HG03135 (cell line): ENCODE results near the gene KNCN.

Experiments
- ATAC-seq: cut with Tn5 transposase; IDR thresholded peaks from one replicate; pipeline ENCODE4 v1.9.1; 2021; ENCODE audit warnings: mild to moderate bottlenecking, moderate library complexity; ENCODE audit not compliant: unreplicated experiment

Gene KNCN

DNA sequence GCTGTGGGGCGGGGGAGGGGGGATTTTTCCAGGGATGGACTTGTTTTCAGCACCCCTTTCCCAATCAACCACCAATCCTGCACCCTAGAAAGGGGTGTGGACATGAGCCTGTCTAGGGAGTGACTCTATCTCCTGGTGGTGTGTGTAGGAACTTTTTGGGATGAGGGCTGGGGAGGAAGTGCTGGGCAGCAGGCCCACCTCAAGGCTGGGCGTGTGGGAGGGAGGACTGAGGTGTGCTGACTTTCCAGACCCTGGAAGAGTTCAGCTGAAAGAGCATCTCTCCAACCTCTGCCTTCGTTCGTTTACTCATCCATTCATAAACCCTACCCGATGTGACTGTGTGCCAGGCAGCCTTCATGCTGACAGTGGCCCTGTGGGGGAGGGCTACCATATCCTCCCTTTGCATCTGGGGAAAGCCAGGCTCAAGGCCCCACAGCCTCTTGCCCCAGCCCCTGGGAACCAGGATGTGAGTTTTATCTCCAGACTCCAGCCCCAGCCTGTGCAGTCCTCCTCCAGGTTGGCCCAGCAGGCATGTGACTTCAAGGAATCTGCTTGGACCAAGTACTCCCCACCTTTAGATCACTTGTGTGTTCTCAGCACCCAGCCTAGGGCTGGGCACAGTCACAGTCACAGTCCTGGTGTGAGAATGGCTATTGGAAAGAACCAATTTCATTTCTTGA, 6.7 kb downstream of the KNCN start:
- no peak for ATAC-seq

DNA sequence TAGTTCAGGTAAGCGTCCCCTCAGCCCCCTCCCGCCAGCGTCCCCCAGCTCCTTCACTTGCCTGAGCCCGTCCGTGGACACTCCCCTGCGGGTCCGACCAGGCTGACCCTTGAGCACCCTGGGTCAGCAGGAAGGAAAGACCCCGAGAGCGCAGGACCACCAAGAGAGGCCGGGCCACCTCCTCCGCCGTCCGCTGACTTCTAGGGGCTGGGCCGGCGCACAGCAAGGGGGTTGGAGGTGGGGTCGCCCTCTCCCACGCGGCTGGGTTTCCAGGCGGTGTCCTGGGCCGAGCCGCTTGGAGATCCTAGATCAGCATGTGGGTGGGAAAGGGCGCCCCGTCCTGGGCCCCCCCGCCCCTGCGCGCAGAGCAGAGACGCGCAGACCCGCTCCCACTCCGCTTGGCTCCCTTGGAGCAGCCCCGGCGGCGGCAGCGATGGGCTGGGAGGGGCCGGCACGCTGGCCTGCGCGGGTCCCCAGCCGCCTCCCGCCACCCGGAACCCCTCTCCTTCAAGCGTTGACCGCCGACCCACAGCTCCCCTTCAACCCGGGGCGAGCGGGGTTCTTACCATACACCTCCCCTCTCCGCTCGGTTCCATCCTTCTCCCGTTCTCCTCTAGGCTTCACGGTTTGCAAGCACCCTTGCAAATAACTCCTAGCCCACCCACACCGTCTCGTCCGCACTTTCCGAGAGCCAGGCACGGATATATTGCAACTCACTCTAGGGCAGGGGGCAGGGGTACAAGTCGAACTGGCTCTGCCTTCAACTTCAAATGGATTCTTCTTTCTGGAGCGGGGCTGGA, 7.5 kb downstream of the KNCN start:
- ATAC-seq = no peak

DNA sequence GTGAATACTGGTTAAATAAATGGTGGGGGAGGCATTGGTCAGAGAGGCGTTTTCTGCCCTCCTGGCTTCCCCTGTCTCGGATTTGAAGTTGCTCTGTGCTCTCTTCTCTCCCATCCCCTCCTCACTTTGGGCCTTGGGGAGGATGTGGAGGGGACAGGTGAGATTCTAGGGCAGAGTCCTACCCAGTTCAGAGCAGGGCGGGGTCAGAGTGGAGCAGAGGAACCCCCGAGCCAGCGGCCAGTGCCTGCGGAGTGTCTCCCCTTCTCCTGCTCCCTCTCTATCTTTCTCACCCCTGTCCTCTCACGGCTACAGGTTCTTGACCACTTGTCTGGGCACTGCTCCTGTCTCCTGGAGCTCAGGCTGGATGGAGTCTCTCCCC, 8.1 kb downstream of the KNCN start:
- ATAC-seq = no peak

DNA sequence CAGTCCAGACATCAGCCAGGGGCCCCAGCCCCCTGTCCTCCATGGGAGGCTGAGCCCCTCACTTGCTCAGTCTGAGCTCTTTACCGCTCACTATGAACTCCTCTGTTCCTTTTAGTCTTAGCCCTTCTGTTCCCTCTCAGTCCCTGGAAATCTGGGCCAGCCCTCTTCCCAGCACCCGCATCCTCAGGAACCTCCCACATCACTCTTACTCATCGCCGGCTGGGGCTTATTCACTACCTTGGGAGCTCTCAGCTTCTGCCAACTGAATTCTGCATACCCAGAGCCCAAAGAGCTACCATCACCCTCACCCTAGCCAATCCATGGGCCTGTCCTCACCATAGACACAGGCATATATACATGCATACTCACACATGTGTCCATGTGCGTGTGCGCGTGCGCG, 11.5 kb downstream of the KNCN start:
- no peak for ATAC-seq

DNA sequence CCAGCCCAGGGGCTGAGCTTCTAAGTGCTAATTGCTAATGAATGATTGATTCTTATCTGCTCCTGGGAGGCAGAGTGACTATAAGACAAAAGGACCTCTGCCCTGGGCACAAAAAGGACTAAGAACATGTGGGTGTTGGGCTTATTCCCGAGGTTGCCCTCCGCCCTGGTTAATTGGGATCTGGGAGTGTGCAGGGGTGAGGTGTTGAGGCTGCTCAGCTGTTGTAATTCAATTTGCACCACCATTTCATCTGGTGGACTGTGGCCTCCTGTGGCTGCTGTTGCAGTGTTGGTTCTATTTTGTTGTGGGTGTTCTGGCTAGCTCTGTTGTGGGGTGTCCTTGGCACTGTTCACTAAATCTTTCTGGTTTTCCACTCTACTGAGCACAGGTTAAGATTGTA, 13.3 kb downstream of the KNCN start:
- no peak for ATAC-seq

DNA sequence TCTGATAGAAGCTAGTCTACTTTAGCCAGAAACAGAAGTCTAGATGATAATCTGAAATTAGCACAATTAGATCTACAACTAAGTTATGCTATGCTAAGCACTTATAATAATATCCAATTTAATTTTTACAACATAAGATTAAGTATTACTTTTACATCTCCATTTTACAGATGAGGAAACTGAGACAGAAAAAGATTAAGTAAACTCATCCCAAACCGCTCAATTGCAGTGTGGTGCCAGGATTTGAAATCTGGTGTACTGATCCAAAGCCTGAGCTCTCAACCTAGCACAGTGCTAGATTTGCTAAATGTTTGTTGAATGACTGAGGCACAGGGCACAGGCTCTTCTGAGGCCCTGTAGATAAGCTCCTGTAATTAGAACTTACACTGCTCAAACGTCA, 13.8 kb downstream of the KNCN start:
- no peak for ATAC-seq

DNA sequence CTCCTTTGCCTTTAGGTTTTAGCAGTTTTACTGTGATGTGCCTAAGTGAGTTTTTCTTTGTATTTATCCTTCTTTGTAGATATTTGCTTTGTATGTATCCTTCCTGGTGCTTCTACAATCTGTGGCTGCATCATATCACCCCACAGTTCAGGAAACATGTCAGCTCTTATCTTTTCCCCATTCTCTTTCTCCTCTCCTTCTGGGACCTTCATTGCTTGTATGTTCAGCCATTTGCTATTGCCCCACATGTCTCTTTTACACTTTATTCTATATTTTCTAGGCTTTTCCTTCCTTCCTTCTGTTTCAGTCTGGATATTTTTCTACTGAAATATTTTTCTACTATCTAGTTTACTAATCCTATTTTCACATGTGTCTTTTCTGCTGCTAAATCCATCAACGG, 14.9 kb downstream of the KNCN start:
- no peak for ATAC-seq

DNA sequence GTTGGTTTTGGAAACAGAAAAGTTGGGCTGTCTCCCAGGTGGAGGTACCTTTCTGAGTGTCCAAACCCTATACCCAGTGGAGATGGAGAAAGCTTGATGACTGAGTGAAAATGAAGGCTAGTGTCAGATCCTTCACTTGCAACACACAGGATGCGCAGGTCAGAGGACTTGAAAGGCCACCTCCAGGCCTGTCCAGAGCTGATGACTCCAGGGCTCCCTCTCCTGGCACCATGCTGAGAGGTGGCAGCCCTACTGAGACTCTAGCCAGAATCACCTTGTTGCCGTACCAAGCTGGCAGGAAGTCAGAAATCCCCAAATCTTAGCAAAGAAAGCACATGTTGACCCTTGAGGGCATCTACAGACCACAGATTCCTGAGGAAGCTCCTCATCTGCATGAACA, 16.4 kb downstream of the KNCN start:
- no peak for ATAC-seq

DNA sequence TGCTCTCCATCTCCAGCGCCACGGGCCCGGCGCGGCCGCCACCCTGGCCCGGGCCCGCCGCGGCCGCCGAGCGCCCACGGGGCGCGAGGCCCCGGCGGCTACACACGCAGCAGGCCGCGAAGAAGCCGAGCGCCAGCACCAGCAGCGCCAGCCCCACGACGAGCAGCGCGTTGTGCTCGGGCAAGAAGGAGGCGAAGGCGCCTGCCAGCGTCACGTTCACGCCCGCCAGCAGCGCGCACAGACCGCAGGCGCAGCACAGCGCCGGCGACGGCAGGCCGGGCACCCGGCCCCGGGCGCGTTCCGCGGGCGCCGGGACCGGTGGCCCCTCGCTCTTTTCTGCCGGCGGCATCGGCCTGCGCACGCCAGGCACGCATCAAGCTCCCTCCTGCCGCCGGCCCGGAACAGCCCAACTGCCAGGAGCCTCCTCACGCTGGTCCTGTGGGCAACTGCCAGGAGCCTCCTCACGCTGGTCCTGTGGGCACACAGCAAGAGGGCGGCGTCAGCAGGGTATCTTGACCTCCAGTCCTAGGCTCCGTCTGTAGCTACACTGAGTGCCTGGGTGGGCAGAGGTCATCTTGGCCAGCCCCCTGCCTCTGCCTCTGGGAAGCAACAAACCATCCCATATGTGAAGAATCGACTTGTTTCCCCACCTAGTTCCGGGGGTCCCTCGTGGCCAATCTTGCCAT, 18.1 kb downstream of the KNCN start:
- ATAC-seq = no peak

DNA sequence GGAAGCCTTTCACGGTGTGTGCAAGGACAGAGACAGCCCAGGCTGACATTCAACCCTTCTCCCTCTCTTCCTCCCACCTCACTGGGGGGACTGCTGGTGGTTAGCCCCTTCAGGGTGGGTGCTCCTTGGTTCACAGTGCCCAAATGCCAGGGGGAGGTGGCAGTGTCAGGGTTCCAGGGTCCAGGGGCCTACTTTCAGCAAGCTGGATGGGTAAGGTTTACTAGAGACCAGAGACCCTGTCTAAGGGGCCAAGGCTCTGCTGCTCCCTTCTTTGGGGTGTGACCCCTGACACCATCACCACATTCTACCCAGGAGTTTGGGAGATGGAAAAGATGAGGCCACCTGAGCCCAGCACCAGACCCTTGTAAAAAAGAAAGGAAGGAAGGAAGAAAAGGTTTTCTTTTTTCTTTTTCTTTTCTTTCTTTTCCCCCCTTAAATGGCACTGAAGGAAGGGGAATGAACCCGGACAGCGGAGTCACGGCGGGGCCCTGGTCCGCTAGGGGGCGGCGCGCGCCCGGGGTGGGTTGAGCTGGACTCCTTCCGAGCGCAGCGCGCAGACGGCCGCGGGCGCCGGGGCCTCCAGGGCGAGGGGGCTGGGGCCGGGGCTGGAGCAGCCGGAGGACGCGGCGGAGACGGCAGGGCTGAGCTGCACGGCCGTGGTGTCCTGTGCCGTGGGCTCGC, 18.8 kb downstream of the KNCN start:
- ATAC-seq = no peak

DNA sequence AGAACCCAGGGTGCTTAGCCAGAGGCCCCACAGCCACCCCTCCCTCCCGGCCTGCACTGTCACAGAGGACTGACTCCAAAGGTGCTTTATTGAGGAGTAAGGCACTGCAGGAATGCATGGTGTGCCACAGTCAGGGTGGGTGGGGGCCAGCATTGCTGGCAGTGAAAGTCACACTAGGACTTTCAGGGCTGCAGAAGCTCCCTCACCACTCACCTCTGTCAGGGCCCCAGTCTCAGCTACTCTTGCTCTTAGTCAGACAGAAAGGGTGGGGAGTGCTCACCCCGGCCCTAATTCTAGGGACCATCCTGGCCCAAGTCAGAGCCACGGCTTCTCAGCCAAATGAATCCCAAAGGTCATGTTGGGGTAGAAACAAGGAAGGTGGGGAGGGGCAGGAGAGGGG, 19.4 kb downstream of the KNCN start:
- no peak for ATAC-seq

DNA sequence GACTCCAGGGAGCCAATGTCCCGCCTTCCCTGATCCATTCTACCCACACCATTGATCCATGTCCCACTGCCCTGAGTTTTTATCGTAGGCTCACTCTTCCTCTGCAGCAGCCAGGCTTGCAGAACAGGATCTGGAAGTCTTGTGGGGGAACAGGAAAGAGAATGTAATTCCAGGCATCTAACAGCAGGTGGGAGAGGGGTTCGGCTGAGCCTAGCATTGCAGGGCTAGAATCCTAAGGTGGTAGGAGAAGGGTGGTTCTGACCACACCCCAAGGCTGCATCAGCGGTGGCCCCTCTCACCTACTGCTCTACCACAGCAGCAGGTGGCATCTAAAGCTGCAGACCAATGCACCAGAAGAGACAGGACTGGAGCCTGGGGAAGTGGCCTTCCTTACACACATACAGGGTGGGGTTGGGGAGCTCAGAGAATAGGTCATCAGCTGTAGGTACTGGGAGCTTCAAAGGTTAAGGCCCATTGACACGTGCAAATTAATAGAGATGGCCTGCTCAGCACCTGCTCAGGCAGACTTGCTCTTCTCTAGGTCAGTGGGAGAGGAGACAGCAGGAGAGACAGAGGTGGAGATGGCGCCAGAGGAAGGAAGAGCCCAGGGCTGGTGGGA, 20.5 kb downstream of the KNCN start:
- ATAC-seq = no peak

DNA sequence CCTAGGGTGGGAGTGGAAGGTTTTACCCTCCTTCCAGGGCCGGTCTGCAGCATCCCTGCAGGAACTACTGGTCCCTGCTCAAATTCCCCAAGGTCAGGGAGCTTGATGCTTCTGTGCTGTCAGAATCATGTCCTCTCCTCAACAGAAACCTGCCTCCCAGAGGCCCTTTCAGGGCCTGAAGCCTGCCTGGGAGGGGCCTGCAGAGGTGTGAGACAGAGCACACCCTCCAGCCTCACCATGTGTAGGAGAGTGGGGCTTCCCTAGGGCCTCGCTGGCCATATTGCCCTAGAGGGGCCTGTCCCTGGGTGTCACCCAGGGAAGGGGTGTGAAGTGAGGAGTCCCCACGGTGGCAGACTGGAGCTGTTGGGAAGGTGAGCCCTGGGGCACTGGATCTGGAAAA, 21.1 kb downstream of the KNCN start:
- no peak for ATAC-seq

DNA sequence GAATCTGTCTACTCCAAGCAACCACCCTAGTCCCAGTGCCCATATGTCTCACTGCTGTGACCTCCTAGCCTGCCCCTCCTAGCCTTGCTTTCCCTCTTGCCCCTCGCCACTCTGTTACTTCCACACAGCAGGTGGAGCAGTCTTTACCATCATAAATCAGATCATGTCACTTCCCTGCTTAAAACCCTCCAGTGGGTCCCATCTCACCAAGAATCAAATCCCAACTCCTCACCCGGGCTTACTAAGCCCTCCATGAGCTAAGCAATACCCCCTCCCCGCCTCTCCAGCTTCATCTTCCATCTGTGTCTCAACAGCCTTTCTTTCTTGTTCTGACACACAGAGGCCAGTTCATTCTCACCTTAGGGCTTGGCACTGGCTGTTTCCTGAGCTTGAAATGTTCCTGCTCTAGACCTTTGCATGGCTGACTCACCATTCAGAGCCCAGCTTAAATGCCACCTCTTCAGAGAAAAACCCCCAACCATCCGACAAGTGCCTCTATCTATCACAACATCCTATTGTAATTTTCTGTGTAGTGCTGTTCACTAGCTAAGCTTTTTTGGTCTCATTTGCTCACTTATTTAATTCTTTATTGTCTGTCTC, 22.3 kb downstream of the KNCN start:
- no peak for ATAC-seq

DNA sequence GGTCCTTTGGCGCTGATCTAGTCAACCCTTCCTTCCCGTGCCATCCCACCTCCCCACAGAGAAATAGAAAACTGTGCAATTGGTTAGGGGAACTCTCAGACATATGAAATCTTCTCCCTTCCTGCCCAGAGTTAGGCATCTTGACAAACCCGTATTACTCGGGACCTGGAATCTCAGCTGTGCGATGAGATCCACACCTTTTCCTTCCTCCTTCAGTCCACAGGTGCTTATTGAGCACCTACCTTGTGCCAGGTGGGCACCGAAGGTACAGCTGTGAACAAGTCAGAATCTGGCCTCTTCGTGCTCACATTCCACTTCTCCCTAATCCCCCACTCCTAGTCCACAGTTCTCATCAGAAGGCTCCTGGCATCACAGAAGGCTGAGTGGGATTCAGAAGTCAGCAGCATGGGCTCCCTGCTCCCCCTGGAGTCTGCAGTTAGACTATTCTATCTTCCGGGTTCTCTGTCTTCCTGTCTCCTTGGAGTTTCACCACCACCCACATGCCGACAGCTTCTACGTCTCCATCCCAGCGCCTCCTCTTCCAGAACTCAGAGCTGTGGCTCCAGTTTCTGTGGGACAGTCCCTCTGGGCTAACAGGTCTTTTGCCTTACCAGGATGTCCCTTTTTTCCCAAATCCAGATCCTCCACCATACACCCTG, 23.0 kb downstream of the KNCN start:
- ATAC-seq = no peak

DNA sequence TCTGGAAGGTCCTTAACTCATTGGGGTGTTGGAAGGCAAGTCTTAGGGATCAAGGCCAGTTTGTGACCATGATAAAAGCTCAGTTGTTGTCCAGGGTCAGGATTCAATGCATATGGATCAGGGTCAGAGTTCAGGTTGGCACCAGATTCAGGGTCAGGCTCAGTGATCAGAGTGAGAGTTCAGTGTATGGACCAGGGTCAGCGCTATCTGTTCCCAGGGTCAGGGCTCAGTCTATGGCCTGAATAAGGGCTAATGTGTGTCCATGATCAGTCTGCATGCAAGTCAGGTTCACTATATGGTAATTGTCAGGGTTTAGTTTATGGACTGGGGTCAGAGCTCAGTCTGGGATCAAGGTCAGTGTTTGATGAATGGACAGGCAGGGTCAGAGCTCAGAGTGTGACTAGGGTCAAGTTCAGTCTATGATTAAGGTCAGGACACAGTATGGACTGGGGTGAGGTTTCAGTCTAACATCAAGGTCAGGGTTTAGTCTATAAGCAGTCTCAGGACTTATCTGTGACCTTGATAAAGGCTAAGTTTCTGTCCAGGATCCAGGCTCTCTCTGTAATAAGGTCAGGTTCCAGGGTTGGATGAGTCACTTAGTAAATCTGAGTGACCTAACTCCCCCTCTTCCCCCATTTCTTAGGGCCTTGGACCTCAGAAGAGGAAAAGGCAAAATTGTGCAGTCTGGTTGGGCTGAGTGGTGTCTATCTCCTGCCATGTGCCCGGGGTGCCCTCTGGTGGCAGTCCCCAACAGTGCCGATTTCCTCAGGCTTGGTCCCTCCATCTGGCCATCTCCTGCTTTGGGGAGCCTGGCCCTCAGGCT, 23.8 kb downstream of the KNCN start:
- ATAC-seq = peak; percentile 68

DNA sequence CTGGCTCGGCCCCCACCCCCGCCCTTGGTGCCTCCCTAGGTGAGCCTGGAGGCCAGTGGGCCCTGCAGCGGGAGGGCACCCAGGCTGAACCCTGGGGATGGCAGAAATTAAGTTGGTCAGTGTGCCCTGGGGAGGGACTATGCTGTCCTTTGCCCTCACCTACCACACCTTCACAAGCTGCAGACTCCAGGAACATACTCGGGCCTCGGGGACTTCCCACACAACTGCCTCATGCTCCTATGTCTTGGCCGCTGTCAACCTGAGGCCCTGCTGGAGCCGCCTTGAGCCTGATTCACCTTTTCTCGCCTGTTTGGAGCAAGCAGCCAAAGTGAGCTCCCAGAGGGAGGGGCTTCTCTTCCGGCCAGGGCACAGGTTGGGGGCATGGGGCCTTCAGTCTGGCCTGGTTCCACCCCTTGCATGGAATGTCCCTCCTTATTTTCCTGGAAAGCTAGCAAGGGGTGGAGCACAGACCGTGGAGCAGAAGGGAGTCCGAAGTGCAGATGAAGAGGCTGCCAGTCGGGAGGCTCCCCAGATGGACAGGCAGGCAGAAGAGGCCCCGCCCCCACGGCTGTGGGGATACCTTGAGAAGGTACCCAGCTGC, 24.7 kb downstream of the KNCN start:
- ATAC-seq = no peak

DNA sequence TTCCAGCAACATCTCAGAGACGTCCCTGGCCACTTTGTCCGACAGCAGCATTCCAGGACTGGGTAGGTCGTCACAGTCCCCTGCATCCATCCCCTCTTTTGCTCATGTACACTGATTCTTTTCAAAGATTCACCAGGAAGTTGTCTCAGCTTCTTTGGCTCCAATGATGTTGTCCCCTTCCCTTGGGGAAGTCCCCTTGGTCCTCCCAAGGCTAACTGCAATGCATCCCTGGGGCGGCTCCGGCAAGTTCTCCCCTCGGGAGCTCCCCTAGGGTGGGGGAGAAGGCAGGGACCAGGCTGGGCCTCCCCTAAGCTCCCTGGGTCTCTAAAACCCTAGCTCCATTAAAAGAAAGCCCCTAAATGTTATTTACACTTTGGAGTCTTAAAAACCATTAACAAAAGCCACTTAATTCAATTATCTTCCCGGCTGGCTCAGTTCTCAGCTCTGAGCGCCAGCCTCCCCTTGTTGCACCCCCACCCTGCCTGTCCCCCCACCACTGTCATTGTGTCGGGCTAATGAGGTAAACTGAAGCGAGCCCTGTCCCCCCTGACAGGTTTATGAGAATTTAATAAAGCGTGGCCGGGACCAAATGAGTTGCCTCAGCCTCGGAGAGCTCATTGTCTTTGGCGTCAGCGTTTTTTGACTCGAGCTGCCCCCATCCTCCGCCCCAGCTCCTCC, 25.3 kb downstream of the KNCN start:
- no peak for ATAC-seq
